GM12878 (cell line): ENCODE results near the gene CYP1B1. TPM values are rescaled to one million over a fixed set of nuclear protein-coding genes. Genes with fewer than 3 reads are reported as not detected.

Experiments used
- ATAC-seq: fragments of 200-7000 bp; cut with Tn5 transposase; 3 replicates; pipeline ENCODE4 v1.9.1; 2020; ENCODE audit warnings: mild to moderate bottlenecking, moderate library complexity
- BruUV-seq: library from RNA; stranded (reverse); fragments of 400-500 nt; replicated peaks from 2 replicates; lab custom pipeline; 2021; lab: Mats Ljungman, UMichigan
- CTCF ChIA-PET: fragments of 300-600 bp; sonication (Branson Sonifier 250); formaldehyde crosslinking; extraction: SDS; loops from one replicate; lab custom pipeline; 2021; ENCODE audit warnings: inconsistent platforms; lab: Yijun Ruan, JAX
- POLR2A ChIA-PET: fragments of 350-600 bp; formaldehyde crosslinking; extraction: SDS; loops from one replicate; lab custom pipeline; 2021; ENCODE audit warnings: inconsistent platforms; lab: Charles Lee
- RAD21 ChIA-PET: fragments of 300-600 bp; sonication (Branson Sonifier 250); formaldehyde crosslinking; loops from one replicate; lab custom pipeline; 2023; ENCODE audit warnings: antibody characterized with exemption; ENCODE audit not compliant: unreplicated experiment; lab: Charles Lee
- SMC1A ChIA-PET: fragments of 300-600 bp; sonication (Branson Sonifier 250); formaldehyde crosslinking; loops from one replicate; lab custom pipeline; 2023; ENCODE audit not compliant: unreplicated experiment, uncharacterized antibody; lab: Charles Lee
- DNase-seq: peaks from one replicate; pipeline ENCODE4 v3.0.0-alpha.2; 2011; ENCODE audit warnings: low read depth, low spot score
- FAIRE-seq: peaks from 3 replicates; lab custom pipeline; 2011; peaks lifted over from hg19 to GRCh38; lab: Jason Lieb, UNC
- H2AFZ ChIP-seq: 2 replicates; pipeline ENCODE4 v1.6.0; 2011; ENCODE audit warnings: low read depth, low read length, control low read depth; ENCODE audit not compliant: control insufficient read depth
- H3K27ac ChIP-seq: 2 replicates; pipeline ENCODE4 v1.5.1; 2011; ENCODE audit warnings: control low read depth; ENCODE audit not compliant: control insufficient read depth, insufficient read depth
- H3K27me3 ChIP-seq, 2 experiments: replicated peaks in 1 of 2; 2 replicates each; pipeline versions ENCODE4 v1.6.0 to v1.6.1; 2011; ENCODE audit warnings: low read length in 1 of 2; ENCODE audit not compliant: control insufficient read depth in 2 of 2, insufficient read depth in 2 of 2
- H3K36me3 ChIP-seq, 2 experiments: 2 replicates each; pipeline ENCODE4 v1.5.1; 2011; ENCODE audit warnings: low read length in 1 of 2; ENCODE audit not compliant: control insufficient read depth in 2 of 2, insufficient read depth in 2 of 2
- H3K4me1 ChIP-seq: 2 replicates; pipeline ENCODE4 v1.6.1; 2011; ENCODE audit warnings: mild to moderate bottlenecking, low read length, moderate library complexity, mixed read lengths; ENCODE audit not compliant: control insufficient read depth, insufficient read depth
- H3K4me2 ChIP-seq: 2 replicates; pipeline ENCODE4 v1.6.0; 2011; ENCODE audit warnings: control low read depth; ENCODE audit not compliant: control insufficient read depth, insufficient read depth
- H3K4me3 ChIP-seq: fragments of 200-600 bp; sonication (generic); 2 replicates; pipeline ENCODE4 v1.5.1; 2016
- H3K79me2 ChIP-seq: 2 replicates; pipeline ENCODE4 v1.6.0; 2011; ENCODE audit warnings: low read length; ENCODE audit not compliant: control insufficient read depth, insufficient read depth
- H3K9ac ChIP-seq: 2 replicates; pipeline ENCODE4 v1.8.0; 2011; ENCODE audit warnings: low read length, control low read depth, mixed read lengths; ENCODE audit not compliant: control insufficient read depth, insufficient read depth
- H3K9me3 ChIP-seq: replicated peaks from 3 replicates; pipeline ENCODE4 v1.5.1; 2011; ENCODE audit warnings: mild to moderate bottlenecking, low read length; ENCODE audit not compliant: control insufficient read depth, insufficient read depth
- H4K20me1 ChIP-seq: 2 replicates; pipeline ENCODE4 v1.6.0; 2011; ENCODE audit not compliant: control insufficient read depth, insufficient read depth
- BACH1 ChIP-seq: fragments of 450-650 bp; IDR thresholded peaks from 2 replicates; pipeline ENCODE4 v1.6.1; 2017; ENCODE audit warnings: mild to moderate bottlenecking, borderline replicate concordance
- CHD2 ChIP-seq: IDR thresholded peaks from 2 replicates; pipeline ENCODE4 v1.6.1; 2011; ENCODE audit warnings: low read depth, low read length, improper control_type of control experiment, borderline replicate concordance
- DPF2 ChIP-seq: fragments of 450-650 bp; IDR thresholded peaks from 2 replicates; pipeline ENCODE4 v1.6.1; 2017; ENCODE audit warnings: mild to moderate bottlenecking
- E2F4 ChIP-seq: IDR thresholded peaks from 2 replicates; pipeline ENCODE4 v1.6.1; 2012; ENCODE audit warnings: low read depth, low read length, improper control_type of control experiment
- EED ChIP-seq: sonication (generic); IDR thresholded peaks from 2 replicates; pipeline ENCODE4 v1.6.1; 2016; ENCODE audit warnings: antibody characterized with exemption, low read depth
- IKZF1 ChIP-seq: fragments of 450-650 bp; conservative IDR thresholded peaks from 2 replicates; pipeline ENCODE4 v1.6.1; 2017; ENCODE audit warnings: antibody characterized with exemption, mild to moderate bottlenecking
- LARP7 ChIP-seq: fragments of 450-650 bp; IDR thresholded peaks from 2 replicates; pipeline ENCODE4 v1.6.1; 2017; ENCODE audit warnings: mild to moderate bottlenecking
- NFIC ChIP-seq: IDR thresholded peaks from 2 replicates; pipeline ENCODE4 v1.6.1; 2012; ENCODE audit warnings: low read depth, mild to moderate bottlenecking, inconsistent platforms, low read length, moderate library complexity
- NFYA ChIP-seq: IDR thresholded peaks from 2 replicates; pipeline ENCODE4 v1.6.1; 2011; ENCODE audit warnings: low read depth, mild to moderate bottlenecking, low read length, improper control_type of control experiment, borderline replicate concordance
- SMARCA5 ChIP-seq: fragments of 450-650 bp; IDR thresholded peaks from 2 replicates; pipeline ENCODE4 v1.6.1; 2017; ENCODE audit warnings: mild to moderate bottlenecking
- STAT3 ChIP-seq: IDR thresholded peaks from 2 replicates; pipeline ENCODE4 v1.6.1; 2011; ENCODE audit warnings: low read depth, low read length, improper control_type of control experiment
- TARDBP ChIP-seq: IDR thresholded peaks from 2 replicates; pipeline ENCODE4 v1.6.1; 2016; ENCODE audit warnings: borderline replicate concordance
- ZBTB4 ChIP-seq: fragments of 450-650 bp; formaldehyde crosslinking; IDR thresholded peaks from 2 replicates; pipeline ENCODE4 v1.4.0; 2022; ENCODE audit warnings: mild to moderate bottlenecking, moderate library complexity
- WGBS: methylation state at CpG from one replicate; pipeline ENCODE4 v1.1.6; 2016; ENCODE audit warnings: low lambda C conversion rate; ENCODE audit not compliant: insufficient replicate concordance, insufficient coverage; ENCODE audit errors: missing lambda C conversion rate; 5-methylcytosine and 5-hydroxymethylcytosine counted together
- in situ Hi-C: fragments of 300-500 bp; cut with MboI; formaldehyde crosslinking; loops from 9 replicates; pipeline ENCODE4 v1.14.3; 2018; ENCODE audit warnings: mixed read lengths
- intact Hi-C: fragments of 100-400 bp; cut with micrococcal nuclease; formaldehyde crosslinking; loops from one replicate; pipeline ENCODE4 v1.14.2; 2022; ENCODE audit not compliant: unreplicated experiment
- polyA plus RNA-seq, 11 experiments: library from polyadenylated mRNA; depleted of rRNA in 4 of 11; unstranded in 6 of 11; stranded (reverse) in 5 of 11; fragments of >200 nt; fragmentation: Nextera tagmentation in 4 of 11; fragmentation: Illumina TruSeq in 1 of 11; extraction: Ambion mirVana in 4 of 11; extraction: Trizol in 1 of 11; gene quantifications; 1 replicate in 1 of 11; 2 replicates in 10 of 11; pipeline versions ENCODE4 v1.2.1 to v1.2.3, GENCODE V29; 2011 to 2016; ENCODE audit warnings: inconsistent platforms in 2 of 11, missing spikeins in 2 of 11, low read depth in 1 of 11
- total RNA-seq, 4 experiments: library from RNA; depleted of rRNA in 3 of 4; stranded (reverse); fragments of >200 nt in 3 of 4; fragmentation: Illumina TruSeq in 1 of 4; extraction: Trizol in 1 of 4; gene quantifications; 2 replicates each; pipeline versions ENCODE4 v1.2.1 to v1.2.3, GENCODE V29; 2013 to 2021

CYP1B1 gene
- total and polyA plus RNA-seq, 10 of the 15 experiments (the other 5 are each of a cell fraction or from before 2014, with no cell fraction given), result 0.35 to 29.7 (median 3.4) TPM

GRCh38 chr2:38017836-38018235, 58.1 kb downstream of the CYP1B1 start:
- Histone ChIP-seq H3K9ac (no peak overlapping the region), H3K4me3 (no peak overlapping the region), H3K36me3 (no peaks in the 10 kb centered on the region), H3K27me3 (no peaks in the 10 kb centered on the region), H3K79me2 (no peaks in the 10 kb centered on the region), H3K27ac (no peak overlapping the region), H3K4me1 (no peaks in the 10 kb centered on the region), H2AFZ (no peak overlapping the region), H3K9me3 (no peaks in the 10 kb centered on the region; the same call in 2 of the 3 replicates), H3K4me2 (no peak overlapping the region), H4K20me1 (no peaks in the 10 kb centered on the region)
- ChIA-PET RAD21 (no interaction called here), POLR2A (no interaction called here), SMC1A (interaction anchor here (0.7 to 2.8 kb wide), 2 partner anchors 18 to 794 kb away, joined by 3 to 14 read pairs; no protein-coding TSS in a partner anchor), CTCF (no interaction called here)
- no peak for ATAC-seq
- DNase-seq, result no peak
- in situ Hi-C loops, result no loop called here
- no peak for FAIRE-seq
- BruUV-seq, result no TSS peak
- intact Hi-C loops, result no loop called here
- no peak for TF ChIP-seq CHD2
- TF ChIP-seq IKZF1, result no peak
- TF ChIP-seq DPF2, result no peak
- no peak for TF ChIP-seq NFIC
- TF ChIP-seq SMARCA5, result no peak
- TF ChIP-seq E2F4, result no peak
- TF ChIP-seq BACH1, result no peak
- TF ChIP-seq EED, result no peak
- no peak for TF ChIP-seq TARDBP
- TF ChIP-seq NFYA, result no peak
- TF ChIP-seq LARP7, result no peak
- TF ChIP-seq ZBTB4 (CRISPR knock-in tag), result no peak
- TF ChIP-seq STAT3, result no peak
- WGBS, result 85% methylated on average over 7 of the region's 7 CpGs

Other genes starting within 250 kb of the CYP1B1 start
- 7.8 and 8.7 TPM in 2 replicates for gene RMDN2, start 150.9 kb downstream of the CYP1B1 start, total RNA-seq (2014; rRNA removed)
- 11.7 and 12.4 TPM in 2 replicates for gene RMDN2, start 150.9 kb downstream of the CYP1B1 start, total RNA-seq (2014; rRNA removed; fragmentation: Illumina TruSeq; extraction: Trizol)
- gene RMDN2, start 150.9 kb downstream of the CYP1B1 start, total RNA-seq (2021), result 7.3 and 9.3 TPM in 2 replicates
- gene RMDN2, start 150.9 kb downstream of the CYP1B1 start, polyA plus RNA-seq (2011; rRNA removed), result 2.6 and 4.0 TPM in 2 replicates
- 11.1 and 15.6 TPM in 2 replicates for gene RMDN2, start 150.9 kb downstream of the CYP1B1 start, polyA plus RNA-seq (2014; fragmentation: Illumina TruSeq; extraction: Trizol)
- 1 to 10 TPM; 6.6 to 9.1 TPM for gene RMDN2, start 150.9 kb downstream of the CYP1B1 start, polyA plus RNA-seq (2014; fragmentation: Nextera tagmentation; extraction: Ambion mirVana)
- gene RMDN2, start 150.9 kb downstream of the CYP1B1 start, polyA plus RNA-seq (2014; rRNA removed), result 5.8 and 7.5 TPM in 2 replicates
- 10 to 100 TPM; 11.3 to 11.4 TPM for gene RMDN2, start 150.9 kb downstream of the CYP1B1 start, polyA plus RNA-seq (2016; fragmentation: Nextera tagmentation; extraction: Ambion mirVana)